Naive thymus-derived CD8-positive, alpha-beta T cell (primary cell): Measurements from ENCODE around the gene CDK5R2. TPM values are rescaled to one million over a fixed set of nuclear protein-coding genes. Genes with fewer than 3 reads are reported as not detected.
A peak's percentile ranks its signal among the peaks of the same experiment; 100 is the strongest.

ENCODE experiments used
- ATAC-seq, 2 donors: fragments of 150-1000 bp; cut with Tn5 transposase in 1 of 2; sonication (Bioruptor Pico), chemical (Tn5 transposase) in 1 of 2; 1 replicate in 1 of 2; 2 replicates in 1 of 2; pipeline ENCODE4 v1.10.0; 2021; ENCODE audit warnings: mild to moderate bottlenecking in 2 of 2, moderate library complexity in 2 of 2
- POLR2A ChIA-PET: fragments of 350-600 bp; sonication (Branson Sonifier 250); formaldehyde crosslinking; loops from one replicate; lab custom pipeline; 2021; ENCODE audit warnings: antibody characterized with exemption; lab: Charles Lee
- DNase-seq, 10 donors: peaks; one replicate each; pipeline versions ENCODE4 v3.0.0 to v3.0.0-alpha.2; 2020 to 2022
- H3K27ac Mint-ChIP-seq, 10 donors: one replicate each; pipeline ENCODE4 v1.8.0; 2020 to 2022; ENCODE audit warnings: mild to moderate bottlenecking in 10 of 10, mixed read lengths in 10 of 10, moderate library complexity in 4 of 10, inconsistent platforms in 1 of 10
- H3K27me3 Mint-ChIP-seq, 5 donors: one replicate each; pipeline ENCODE4 v1.8.0; 2021 to 2022; ENCODE audit warnings: mixed read lengths in 5 of 5
- H3K36me3 Mint-ChIP-seq, 3 donors: one replicate each; pipeline ENCODE4 v1.8.0; 2020 to 2022; ENCODE audit warnings: mixed read lengths in 3 of 3, mild to moderate bottlenecking in 2 of 3, inconsistent platforms in 1 of 3
- H3K4me1 Mint-ChIP-seq, 4 donors: one replicate each; pipeline ENCODE4 v1.8.0; 2021 to 2022; ENCODE audit warnings: mixed read lengths in 4 of 4
- H3K4me3 Mint-ChIP-seq, 10 donors: one replicate each; pipeline ENCODE4 v1.8.0; 2020 to 2022; ENCODE audit warnings: mild to moderate bottlenecking in 10 of 10, mixed read lengths in 10 of 10, moderate library complexity in 6 of 10, inconsistent platforms in 1 of 10
- H3K9me3 Mint-ChIP-seq, 9 donors: one replicate each; pipeline ENCODE4 v1.8.0; 2020 to 2022; ENCODE audit warnings: mixed read lengths in 9 of 9, mild to moderate bottlenecking in 3 of 9, inconsistent platforms in 1 of 9, moderate library complexity in 1 of 9
- polyA plus RNA-seq, 3 donors: library from polyadenylated mRNA; unstranded; fragments of 300-500 nt; fragmentation: Illumina TruSeq; gene quantifications; one replicate each; pipeline ENCODE4 v1.2.3, GENCODE V29; 2021
- total RNA-seq, 8 experiments: library from RNA in 2 of 8; stranded (reverse) in 2 of 8; gene quantifications; one replicate each; pipeline ENCODE4 v1.2.3 and lab custom pipeline; 2021 to 2026

The CDK5R2 gene
- total and polyA plus RNA-seq, 5 experiments from 2014 or later: not detected

- Mint-ChIP-seq H3K9me3 (peaks cover 0 to 3% (median 0%) of the 10 kb centered on the region in 9 donors), H3K4me3 (peak overlapping the region in 3 of 10 donors; percentile 26 to 61 (median 33)), H3K27me3 (peaks cover 39 to 91% (median 66%) of the 10 kb centered on the region in 5 donors), H3K36me3 (peaks cover 0 to 2% (median 0%) of the 10 kb centered on the region in 3 donors), H3K4me1 (peaks cover 5 to 19% (median 12%) of the 10 kb centered on the region in 4 donors), H3K27ac (no peak overlapping the region)
- DNase-seq: no peak
- POLR2A ChIA-PET: no interaction called here
- ATAC-seq: peak in 1 of 2 donors; percentile 14
Observed at GRCh38 chr2:218992703-218993344, 33.4 kb downstream of the CDK5R2 start.

DNA sequence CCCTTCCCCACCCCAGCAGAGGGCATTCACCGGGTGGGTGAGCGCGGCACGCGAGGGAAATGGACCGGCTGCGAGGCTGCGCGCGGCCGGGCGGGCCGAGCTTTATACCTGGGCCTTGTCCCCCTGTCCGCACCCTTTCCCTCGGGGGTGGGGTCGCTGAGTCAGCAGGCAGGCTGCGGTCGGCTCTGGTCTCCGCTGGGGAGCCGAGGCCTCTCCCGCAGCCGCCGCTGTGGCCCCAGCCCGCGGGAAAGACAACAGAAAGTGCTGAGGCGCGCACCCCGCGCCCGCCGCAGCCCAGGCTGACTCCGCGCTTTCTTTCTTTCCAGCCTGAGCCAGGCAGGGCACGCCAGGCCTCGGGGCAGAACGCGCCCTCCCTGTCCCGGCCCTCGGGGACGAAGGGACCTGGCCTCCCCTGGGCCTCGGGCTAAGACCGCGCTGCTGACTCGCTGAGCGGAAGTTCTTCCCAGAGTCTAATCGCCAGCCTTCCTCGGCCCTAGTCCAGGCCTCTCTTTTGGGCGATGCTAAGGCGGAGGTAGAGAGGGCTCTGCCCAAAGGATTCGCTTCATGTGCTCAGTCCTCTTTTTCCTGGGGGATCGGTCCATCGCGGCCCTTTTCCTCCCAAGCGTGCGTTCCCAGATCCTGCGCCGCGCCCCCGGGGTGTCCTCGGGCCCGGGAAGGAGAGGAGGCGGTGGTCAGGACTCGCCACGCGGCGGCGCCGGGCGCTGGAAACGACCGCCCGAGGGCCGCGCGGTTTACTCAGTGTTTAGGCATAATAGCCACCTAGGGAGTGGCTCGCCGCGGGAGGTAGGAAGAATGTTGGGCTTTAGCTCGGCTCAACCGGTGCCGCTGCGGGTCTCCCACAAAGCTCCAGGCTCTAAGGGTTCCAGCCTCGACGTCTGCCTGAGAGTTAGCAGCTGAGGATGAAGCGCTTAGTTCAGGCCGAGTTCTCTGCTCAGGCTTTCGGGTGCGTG, 34.2 kb downstream of the CDK5R2 start, which contains the start of gene CRYBA2:
Gene CRYBA2, minus strand, starts transcription at position 78 of the 971 bp plus-strand sequence. CDS start 246 bp downstream, outside the sequence.
- peak within 1 kb of the TSS in 7 of 10 donors; percentile 24 to 61 (median 33) for H3K4me3 Mint-ChIP-seq
- POLR2A ChIA-PET: no interaction called here

GRCh38 chr2:218995561-218995960, 36.1 kb downstream of the CDK5R2 start:
- POLR2A ChIA-PET: no interaction called here
- no peak for ATAC-seq
- no peaks in the 10 kb centered on the region for H3K9me3 Mint-ChIP-seq
- DNase-seq: no peak
- H3K36me3 Mint-ChIP-seq: peaks cover 0 to 2% (median 0%) of the 10 kb centered on the region in 3 donors
- peak overlapping the region in 4 of 10 donors; percentile 24 to 67 (median 44) for H3K4me3 Mint-ChIP-seq
- no peak overlapping the region for H3K27ac Mint-ChIP-seq
- peaks cover 34 to 89% (median 67%) of the 10 kb centered on the region in 5 donors for H3K27me3 Mint-ChIP-seq
- peaks cover 5 to 18% (median 12%) of the 10 kb centered on the region in 4 donors for H3K4me1 Mint-ChIP-seq

More for the DNA sequence above, 34.2 kb downstream of the CDK5R2 start, which contains the start of gene CRYBA2:
- Mint-ChIP-seq H3K27me3 (peaks cover 44 to 91% (median 70%) of the 10 kb centered on the region in 5 donors), H3K4me1 (peaks cover 5 to 19% (median 12%) of the 10 kb centered on the region in 4 donors), H3K9me3 (peaks cover 0 to 3% (median 0%) of the 10 kb centered on the region in 9 donors), H3K27ac (no peak within 1 kb of the TSS), H3K36me3 (peaks cover 0 to 2% (median 0%) of the 10 kb centered on the region in 3 donors)
- ATAC-seq: peak; percentile 30 to 43
- no peak for DNase-seq

DNA sequence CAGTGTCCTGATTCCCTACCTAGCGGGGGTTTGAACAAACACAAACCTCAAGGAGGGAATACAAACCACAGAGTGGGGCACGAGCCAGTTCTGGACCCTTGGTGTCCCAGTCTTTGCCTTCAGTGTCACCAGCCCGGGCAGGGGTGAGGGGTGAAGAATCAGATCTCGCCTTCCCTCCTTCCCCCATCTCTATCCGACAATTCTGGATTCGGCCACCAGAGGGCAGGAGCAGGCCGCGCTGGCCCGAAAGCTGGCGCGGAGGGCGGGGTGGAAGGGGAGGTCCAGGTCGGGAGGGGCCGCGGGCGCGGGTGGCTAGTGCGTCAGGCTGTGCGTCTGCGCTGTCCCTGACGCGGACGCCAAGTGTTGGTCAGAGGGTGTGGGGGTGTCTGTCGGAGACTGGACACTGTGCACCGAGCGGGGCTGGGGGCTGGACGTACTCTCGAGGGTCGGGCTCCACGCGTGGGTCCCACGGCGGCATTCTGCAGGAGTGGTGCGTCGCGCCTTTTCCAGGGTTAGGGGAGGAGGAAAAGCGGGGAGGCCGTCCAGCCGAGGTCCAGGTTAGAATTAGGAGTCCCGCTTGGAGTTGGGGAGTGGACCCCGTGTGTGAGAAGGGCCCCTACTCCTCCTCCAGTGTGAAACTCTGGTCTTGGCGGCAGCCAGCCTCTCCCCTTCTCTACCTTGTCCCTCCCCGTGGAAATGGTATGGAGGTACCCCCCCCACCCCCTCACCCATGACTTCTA, 36.7 kb downstream of the CDK5R2 start:
- H3K27me3 Mint-ChIP-seq: peaks cover 34 to 88% (median 67%) of the 10 kb centered on the region in 5 donors
- H3K4me3 Mint-ChIP-seq: peak overlapping the region in 9 of 10 donors; percentile 5 to 62 (median 46)
- peaks cover 5 to 16% (median 15%) of the 10 kb centered on the region in 4 donors for H3K4me1 Mint-ChIP-seq
- H3K9me3 Mint-ChIP-seq: no peaks in the 10 kb centered on the region
- peaks cover 0 to 2% (median 0%) of the 10 kb centered on the region in 3 donors for H3K36me3 Mint-ChIP-seq
- no peak overlapping the region for H3K27ac Mint-ChIP-seq
- POLR2A ChIA-PET: interaction anchor here (0.6 kb wide), 1 partner anchor 120 kb away, joined by 3 read pairs; no protein-coding TSS in a partner anchor
- peak; percentile 53 to 83 (median 70) for DNase-seq
- peak; percentile 66 to 81 for ATAC-seq

- Mint-ChIP-seq H3K27me3 (peaks cover 26 to 83% (median 63%) of the 10 kb centered on the region in 5 donors), H3K4me3 (peak overlapping the region in 2 of 10 donors; percentile 12 to 24), H3K4me1 (peaks cover 5 to 16% (median 15%) of the 10 kb centered on the region in 4 donors), H3K36me3 (peaks cover 0 to 2% (median 0%) of the 10 kb centered on the region in 3 donors), H3K27ac (peak overlapping the region in 2 of 10 donors; percentile 60 to 73), H3K9me3 (no peaks in the 10 kb centered on the region)
- POLR2A ChIA-PET: interaction anchor here (0.6 kb wide), 1 partner anchor 121 kb away, joined by 3 read pairs; no protein-coding TSS in a partner anchor
- DNase-seq (no peak), ATAC-seq (no peak)
Observed at GRCh38 chr2:218996937-218997336, 37.5 kb downstream of the CDK5R2 start.

DNA sequence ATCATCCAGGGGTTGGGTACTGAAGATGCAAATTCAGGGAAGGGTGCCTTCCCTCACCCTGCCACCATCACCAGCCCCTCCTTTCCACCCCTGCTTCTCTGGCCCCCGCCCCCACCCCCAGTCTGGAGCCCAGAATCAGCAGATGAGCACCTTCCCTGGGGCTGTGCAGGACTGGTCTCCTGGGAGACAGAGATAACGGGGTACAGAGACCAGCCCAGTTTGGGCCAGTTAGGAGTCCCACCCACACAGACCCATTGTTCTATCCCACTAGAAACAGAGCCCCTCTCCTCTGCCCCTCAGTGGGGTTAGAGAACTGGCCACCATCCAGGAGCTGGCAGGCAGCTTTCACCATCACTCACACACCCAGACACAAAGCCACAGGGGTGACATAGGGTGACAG, 38.3 kb downstream of the CDK5R2 start:
- POLR2A ChIA-PET: no interaction called here
- no peak overlapping the region for H3K27ac Mint-ChIP-seq
- H3K4me1 Mint-ChIP-seq: peaks cover 7 to 24% (median 19%) of the 10 kb centered on the region in 4 donors
- DNase-seq (no peak), ATAC-seq (no peak)
- H3K36me3 Mint-ChIP-seq: peaks cover 0 to 2% (median 0%) of the 10 kb centered on the region in 3 donors
- peak overlapping the region in 2 of 10 donors; percentile 20 to 42 for H3K4me3 Mint-ChIP-seq
- peaks cover 26 to 83% (median 64%) of the 10 kb centered on the region in 5 donors for H3K27me3 Mint-ChIP-seq
- H3K9me3 Mint-ChIP-seq: no peaks in the 10 kb centered on the region

- Mint-ChIP-seq H3K27me3 (peaks cover 30 to 90% (median 68%) of the 10 kb centered on the region in 5 donors), H3K4me1 (peaks cover 9 to 31% (median 24%) of the 10 kb centered on the region in 4 donors), H3K4me3 (peak overlapping the region in 1 of 10 donors; percentile 42), H3K27ac (no peak overlapping the region), H3K36me3 (peaks cover 0 to 2% (median 0%) of the 10 kb centered on the region in 3 donors), H3K9me3 (no peaks in the 10 kb centered on the region)
- DNase-seq (no peak), ATAC-seq (no peak)
- POLR2A ChIA-PET: no interaction called here
Observed at GRCh38 chr2:218998414-218999002, 39.0 kb downstream of the CDK5R2 start.

DNA sequence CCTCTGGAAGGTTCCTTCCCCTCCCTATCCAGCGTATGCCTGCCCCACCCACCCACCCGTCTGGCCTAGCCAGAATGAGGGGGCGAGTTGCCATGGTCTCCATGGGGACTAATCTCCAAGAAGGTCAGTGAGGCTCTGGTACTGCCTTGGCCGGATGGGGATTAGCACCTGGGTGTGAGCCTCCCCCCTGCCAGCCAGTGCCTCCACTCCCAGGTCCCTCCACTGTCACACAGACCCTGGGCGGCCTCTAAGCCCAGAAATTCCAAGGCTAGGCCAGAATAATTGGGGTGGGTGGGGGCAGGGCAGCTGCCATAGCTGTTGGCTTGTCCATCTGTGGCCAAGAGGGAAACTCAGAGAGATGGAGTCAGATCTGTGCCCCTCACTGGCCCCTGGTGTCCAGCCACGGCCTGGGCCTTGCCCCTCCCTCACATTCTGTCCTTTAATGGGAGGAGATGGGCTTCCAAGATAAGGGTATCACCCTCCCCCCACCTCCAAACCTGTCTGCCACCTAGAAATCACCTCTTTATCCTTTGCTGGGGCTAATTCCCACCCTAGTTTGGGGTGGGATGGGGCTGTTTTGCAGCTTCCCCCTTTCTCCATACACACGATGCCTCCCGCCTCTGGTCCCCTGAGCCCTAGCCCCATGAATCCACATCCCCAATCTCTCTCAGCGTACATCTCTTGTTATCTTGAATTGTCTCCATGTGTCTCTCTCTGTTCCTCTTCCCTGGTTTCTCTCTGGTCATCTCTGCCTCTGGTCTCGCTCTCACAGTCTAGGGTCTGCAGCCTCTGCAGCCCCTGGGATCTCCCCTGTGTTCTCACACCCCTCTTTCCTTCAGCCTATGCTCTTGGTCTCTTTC, 39.8 kb downstream of the CDK5R2 start:
- DNase-seq: no peak
- no peak for ATAC-seq
- Mint-ChIP-seq H3K36me3 (peaks cover 0 to 2% (median 0%) of the 10 kb centered on the region in 3 donors), H3K27me3 (peaks cover 38 to 92% (median 72%) of the 10 kb centered on the region in 5 donors), H3K4me1 (peaks cover 13 to 37% (median 24%) of the 10 kb centered on the region in 4 donors), H3K9me3 (no peaks in the 10 kb centered on the region), H3K4me3 (peak overlapping the region in 2 of 10 donors; percentile 5 to 32), H3K27ac (peak overlapping the region in 1 of 10 donors; percentile 7)
- POLR2A ChIA-PET: no interaction called here

GRCh38 chr2:218999881-219000568, 40.6 kb downstream of the CDK5R2 start:
- Mint-ChIP-seq H3K9me3 (no peaks in the 10 kb centered on the region), H3K27me3 (peaks cover 41 to 92% (median 77%) of the 10 kb centered on the region in 5 donors), H3K4me1 (peaks cover 14 to 37% (median 24%) of the 10 kb centered on the region in 4 donors), H3K4me3 (peak overlapping the region in 1 of 10 donors; percentile 5), H3K27ac (peak overlapping the region in 2 of 10 donors; percentile 7 to 49), H3K36me3 (peaks cover 0 to 2% (median 0%) of the 10 kb centered on the region in 3 donors)
- POLR2A ChIA-PET: no interaction called here
- DNase-seq (no peak), ATAC-seq (no peak)

GRCh38 chr2:219000569-219000960, 41.1 kb downstream of the CDK5R2 start:
- POLR2A ChIA-PET: no interaction called here
- peak overlapping the region in 7 of 10 donors; percentile 8 to 79 (median 45) for H3K4me3 Mint-ChIP-seq
- no peak overlapping the region for H3K27ac Mint-ChIP-seq
- H3K4me1 Mint-ChIP-seq: peaks cover 11 to 34% (median 23%) of the 10 kb centered on the region in 4 donors
- H3K27me3 Mint-ChIP-seq: peaks cover 35 to 92% (median 77%) of the 10 kb centered on the region in 5 donors
- H3K9me3 Mint-ChIP-seq: no peaks in the 10 kb centered on the region
- peaks cover 0 to 2% (median 0%) of the 10 kb centered on the region in 3 donors for H3K36me3 Mint-ChIP-seq
- DNase-seq (no peak), ATAC-seq (no peak)
